Measurements from ENCODE around the gene KRT32.

The KRT32 gene

GRCh38 chr17:41421617-41422016 is 45.6 kb downstream of the KRT32 start:
- no peak for DNase-seq

- no peak for DNase-seq
Measured at GRCh38 chr17:41421116-41421515, 46.1 kb downstream of the KRT32 start.

- DNase-seq = no peak
Measured at GRCh38 chr17:41420134-41420533, 47.1 kb downstream of the KRT32 start.

- DNase-seq = no peak
Measured at GRCh38 chr17:41419716-41420115, 47.5 kb downstream of the KRT32 start.

- no peak for DNase-seq
Measured at GRCh38 chr17:41418116-41418860, 48.9 kb downstream of the KRT32 start.

GRCh38 chr17:41417576-41418015 is 49.6 kb downstream of the KRT32 start:
- no peak for DNase-seq

GRCh38 chr17:41417127-41417526 is 50.1 kb downstream of the KRT32 start:
- DNase-seq = no peak

GRCh38 chr17:41416479-41416878 is 50.7 kb downstream of the KRT32 start:
- no peak for DNase-seq

- no peak for DNase-seq
Measured at GRCh38 chr17:41415833-41416335, 51.3 kb downstream of the KRT32 start.

GRCh38 chr17:41415411-41415810 is 51.8 kb downstream of the KRT32 start:
- no peak for DNase-seq

GRCh38 chr17:41413982-41414381 is 53.2 kb downstream of the KRT32 start:
- DNase-seq = no peak

- no peak for DNase-seq
Measured at GRCh38 chr17:41413353-41413957, 53.7 kb downstream of the KRT32 start.

- no peak for DNase-seq
Measured at GRCh38 chr17:41411072-41411840, 55.9 kb downstream of the KRT32 start.

Measured in NCI-H446 treated with DMSO at 0.1 percent for 48 hours (cell line).